CD1c-positive myeloid dendritic cell (primary cell): ENCODE measurements around the gene ABCC1.
"Not testable (repeated sequence)": the region's sequence is repeated elsewhere in the genome, so short reads cannot be mapped to it uniquely, and the experiment has no call there.

Experiments used
- DNase-seq: peaks from one replicate; pipeline ENCODE4 v3.0.0-alpha.2; 2016; ENCODE audit errors: extremely low spot score

ABCC1 gene

GRCh38 chr16:16083421-16084156, 134.2 kb downstream of the ABCC1 start:
- peak; percentile 32 for DNase-seq

- DNase-seq, result no peak
Measured at GRCh38 chr16:16084874-16085273, 135.5 kb downstream of the ABCC1 start.

- DNase-seq, result no peak
Measured at GRCh38 chr16:16086653-16087446, 137.4 kb downstream of the ABCC1 start.

- no peak for DNase-seq
Measured at GRCh38 chr16:16090238-16090637, 140.8 kb downstream of the ABCC1 start.

GRCh38 chr16:16092925-16093627, 143.7 kb downstream of the ABCC1 start:
- DNase-seq, result peak; percentile 5

GRCh38 chr16:16093628-16094332, 144.4 kb downstream of the ABCC1 start:
- DNase-seq, result no peak

GRCh38 chr16:16095646-16096045, 146.2 kb downstream of the ABCC1 start:
- DNase-seq, result no peak

GRCh38 chr16:16096121-16096857, 146.9 kb downstream of the ABCC1 start:
- DNase-seq, result no peak

- DNase-seq, result no peak
Measured at GRCh38 chr16:16096858-16097213, 147.4 kb downstream of the ABCC1 start.

- DNase-seq, result no peak
Measured at GRCh38 chr16:16099320-16099719, 149.9 kb downstream of the ABCC1 start.

GRCh38 chr16:16100631-16101030, 151.2 kb downstream of the ABCC1 start:
- DNase-seq, result peak; percentile 39

- DNase-seq, result no peak
Measured at GRCh38 chr16:16101585-16101984, 152.2 kb downstream of the ABCC1 start.

- no peak for DNase-seq
Measured at GRCh38 chr16:16102738-16103137, 153.3 kb downstream of the ABCC1 start.

GRCh38 chr16:16104132-16104803, 154.9 kb downstream of the ABCC1 start:
- DNase-seq, result not testable (repeated sequence)

GRCh38 chr16:16104804-16105141, 155.4 kb downstream of the ABCC1 start:
- DNase-seq, result not testable (repeated sequence)

- no peak for DNase-seq
Measured at GRCh38 chr16:16105646-16106045, 156.2 kb downstream of the ABCC1 start.

GRCh38 chr16:16106466-16106865, 157.1 kb downstream of the ABCC1 start:
- no peak for DNase-seq

GRCh38 chr16:16107839-16108238, 158.4 kb downstream of the ABCC1 start:
- no peak for DNase-seq

GRCh38 chr16:16108759-16109158, 159.3 kb downstream of the ABCC1 start:
- no peak for DNase-seq

- no peak for DNase-seq
Measured at GRCh38 chr16:16109453-16110110, 160.2 kb downstream of the ABCC1 start.
